ENCODE data around the gene EML1.

The EML1 gene

DNA sequence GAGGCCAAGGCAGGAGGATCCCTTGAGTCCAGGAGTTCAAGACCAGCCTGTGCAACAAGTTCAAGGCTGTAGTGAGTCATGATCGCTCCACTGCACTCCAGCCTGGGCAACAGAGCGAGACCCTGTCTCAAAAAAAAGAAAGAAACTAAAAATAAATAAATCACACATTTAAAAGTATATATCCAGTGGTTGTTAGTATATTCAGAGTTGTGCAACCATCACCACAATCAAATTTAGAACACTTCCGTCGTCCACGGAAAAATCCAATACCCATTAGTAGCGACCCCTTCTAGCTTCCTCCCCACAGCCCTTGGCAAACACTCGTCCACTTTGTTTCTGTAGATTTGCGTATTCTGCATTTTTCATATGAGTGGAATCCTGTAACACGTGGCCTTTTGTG is 44.7 kb upstream of the EML1 start:
- H3K4me3 ChIP-seq (ENCODE audit: control insufficient read depth, low read depth, low read length): no peak overlapping the region
- TF ChIP-seq CTCF (IDR thresholded peaks at IDR 0.05; ENCODE audit: control insufficient read depth, insufficient read depth, low read depth, low read length, missing control alignments): no peak
- no peak for DNase-seq (ENCODE audit: low read depth)

GRCh38 chr14:99749142-99749541 is 44.1 kb upstream of the EML1 start:
- no peak for DNase-seq (ENCODE audit: low read depth)
- peak; percentile 22 for TF ChIP-seq CTCF (IDR thresholded peaks at IDR 0.05; ENCODE audit: control insufficient read depth, insufficient read depth, low read depth, low read length, missing control alignments)
- no peak overlapping the region for H3K4me3 ChIP-seq (ENCODE audit: control insufficient read depth, low read depth, low read length)

DNA sequence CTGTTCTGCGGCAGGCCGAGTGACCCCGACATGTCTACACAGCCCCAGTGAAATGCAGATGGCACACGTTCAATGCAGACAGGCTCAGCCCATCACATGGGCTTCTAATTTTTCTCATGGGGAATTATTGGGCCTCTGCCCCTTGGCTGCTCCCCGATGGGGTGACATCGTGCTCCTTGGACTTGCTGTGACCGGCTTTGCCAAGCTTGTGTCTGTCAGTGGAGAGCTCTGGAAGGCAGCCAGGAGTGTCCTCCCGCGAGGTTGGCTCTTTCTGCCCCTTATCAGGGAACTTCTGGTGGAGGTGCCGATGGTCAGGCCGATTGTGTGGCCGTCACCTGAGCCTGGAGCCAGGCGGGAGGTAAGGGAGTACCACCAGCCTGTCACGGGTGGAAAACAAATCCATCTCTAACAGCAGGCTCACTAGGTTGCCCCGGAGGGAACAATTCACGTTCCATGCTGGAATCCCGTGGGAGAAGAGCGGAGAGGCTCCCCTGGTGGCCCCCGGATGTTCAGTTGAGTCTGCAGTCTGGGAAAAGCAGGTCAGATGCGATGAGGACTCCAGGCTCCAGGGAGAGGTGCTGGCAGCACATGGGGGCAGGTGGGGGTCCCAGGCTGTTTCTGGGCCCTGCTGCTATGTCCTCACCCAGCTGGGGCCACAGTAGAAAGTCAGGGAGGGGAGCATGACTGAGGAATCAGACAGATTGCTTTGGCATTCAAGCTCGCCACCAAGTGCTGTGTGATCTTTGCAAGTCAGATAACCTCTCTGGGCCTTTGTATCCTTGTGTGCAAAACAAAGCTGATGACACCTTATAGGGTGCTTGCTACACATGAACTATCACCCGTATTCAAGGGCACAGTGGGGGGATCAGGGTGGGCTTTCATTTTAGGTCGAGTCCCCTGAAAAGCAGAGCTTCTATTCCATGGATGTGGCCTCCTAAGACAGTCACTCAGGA is 43.2 kb upstream of the EML1 start:
- TF ChIP-seq CTCF (IDR thresholded peaks at IDR 0.05; ENCODE audit: control insufficient read depth, insufficient read depth, low read depth, low read length, missing control alignments): no peak
- DNase-seq (ENCODE audit: low read depth): no peak
- no peak overlapping the region for H3K4me3 ChIP-seq (ENCODE audit: control insufficient read depth, low read depth, low read length)

DNA sequence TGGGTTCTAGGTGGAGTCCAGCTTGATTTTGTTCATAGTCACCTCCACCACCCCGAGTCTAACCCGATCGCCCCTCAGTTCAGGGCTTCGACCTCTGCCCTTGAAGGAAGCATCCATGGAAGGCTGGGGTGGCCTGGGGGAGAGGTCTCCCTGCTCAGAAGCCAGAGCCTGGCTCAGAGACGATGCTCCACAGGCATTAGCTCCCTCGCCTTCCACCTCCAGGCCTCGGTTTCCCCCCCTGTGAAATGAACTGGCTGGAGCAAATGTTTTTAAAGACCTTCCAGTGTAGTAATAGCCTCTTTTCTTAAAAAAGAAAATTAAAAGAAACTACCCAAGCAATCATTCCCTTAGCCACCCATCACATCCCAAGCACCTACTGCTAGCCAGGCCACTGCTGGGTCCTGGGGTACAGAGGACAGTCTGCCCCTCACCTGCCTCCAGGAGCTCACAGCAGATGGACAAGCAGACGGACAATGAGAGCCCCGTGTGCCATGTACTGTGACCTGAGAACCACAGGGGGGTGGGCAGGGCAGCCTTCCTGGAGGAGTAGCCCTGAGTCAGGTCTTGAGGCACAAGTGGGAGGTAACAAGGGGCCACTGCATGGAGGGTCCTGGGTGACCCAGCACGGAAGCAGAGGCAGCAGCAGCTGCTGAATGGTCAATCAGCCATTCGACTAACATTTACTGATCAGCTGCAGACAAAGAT is 42.3 kb upstream of the EML1 start:
- H3K4me3 ChIP-seq (ENCODE audit: control insufficient read depth, low read depth, low read length): no peak overlapping the region
- DNase-seq (ENCODE audit: low read depth): no peak
- no peak for TF ChIP-seq CTCF (IDR thresholded peaks at IDR 0.05; ENCODE audit: control insufficient read depth, insufficient read depth, low read depth, low read length, missing control alignments)

- no peak for DNase-seq (ENCODE audit: low read depth)
- H3K4me3 ChIP-seq (ENCODE audit: control insufficient read depth, low read depth, low read length): no peak overlapping the region
- TF ChIP-seq CTCF (IDR thresholded peaks at IDR 0.05; ENCODE audit: control insufficient read depth, insufficient read depth, low read depth, low read length, missing control alignments): no peak
Measured at GRCh38 chr14:99751539-99752485, 41.4 kb upstream of the EML1 start.

All from AG09309 (cell line).